ENCODE results near the gene PPP1R13B. TPM values are rescaled to one million over a fixed set of nuclear protein-coding genes. Genes with fewer than 3 reads are reported as not detected.
"Not testable (repeated sequence)": the region's sequence is repeated elsewhere in the genome, so short reads cannot be mapped to it uniquely, and the experiment has no call there.

Gene PPP1R13B
- total and polyA plus RNA-seq, 2 donors from 2014 or later = 15.1 to 69.4 TPM

GRCh38 chr14:103890821-103891666 lies 43.7 kb upstream of the PPP1R13B start:
- no peak for FAIRE-seq
- H3K36me3 ChIP-seq (ENCODE audit: control insufficient read depth in 2 of 3, insufficient read depth in 3 of 3, low read length in 3 of 3) = no peaks in the 10 kb centered on the region
- no peak overlapping the region for H3K4me3 ChIP-seq (ENCODE audit: low read length in 3 of 3)
- TF ChIP-seq CTCF (IDR thresholded peaks at IDR 0.05; ENCODE audit: borderline replicate concordance, extremely low read depth, insufficient read depth) = no peak
- peak overlapping the region; percentile 9 to 27 for H3K27ac ChIP-seq (ENCODE audit: low read depth in 2 of 2, low read length in 2 of 2)
- DNase-seq = no peak
- no peaks in the 10 kb centered on the region for H3K9me3 ChIP-seq (ENCODE audit: control insufficient read depth in 2 of 3, insufficient read depth in 1 of 3, low read length in 3 of 3)
- no peaks in the 10 kb centered on the region for H3K27me3 ChIP-seq (ENCODE audit: control insufficient read depth, insufficient read depth, low read length)
- peaks cover 0 to 24% (median 9%) of the 10 kb centered on the region in 3 donors for H3K4me1 ChIP-seq (ENCODE audit: control insufficient read depth in 2 of 3, insufficient read depth in 2 of 3, low read depth in 1 of 3, low read length in 3 of 3)
- intact Hi-C loops (cut with DNase I) = no loop called here
- H3K9ac ChIP-seq (ENCODE audit: low read length in 3 of 3) = no peak overlapping the region

- no peaks in the 10 kb centered on the region for H3K9me3 ChIP-seq (ENCODE audit: control insufficient read depth in 2 of 3, insufficient read depth in 1 of 3, low read length in 3 of 3)
- H3K27ac ChIP-seq (ENCODE audit: low read depth in 2 of 2, low read length in 2 of 2) = no peak overlapping the region
- H3K4me3 ChIP-seq (ENCODE audit: low read length in 3 of 3) = no peak overlapping the region
- DNase-seq (peak in 1 of 5 donors; percentile 33), FAIRE-seq (no peak)
- intact Hi-C loops (cut with DNase I) = no loop called here
- peaks cover 0 to 22% (median 8%) of the 10 kb centered on the region in 3 donors for H3K4me1 ChIP-seq (ENCODE audit: control insufficient read depth in 2 of 3, insufficient read depth in 2 of 3, low read depth in 1 of 3, low read length in 3 of 3)
- no peak for TF ChIP-seq CTCF (IDR thresholded peaks at IDR 0.05; ENCODE audit: borderline replicate concordance, extremely low read depth, insufficient read depth)
- no peaks in the 10 kb centered on the region for H3K27me3 ChIP-seq (ENCODE audit: control insufficient read depth, insufficient read depth, low read length)
- H3K36me3 ChIP-seq (ENCODE audit: control insufficient read depth in 2 of 3, insufficient read depth in 3 of 3, low read length in 3 of 3) = no peaks in the 10 kb centered on the region
- H3K9ac ChIP-seq (ENCODE audit: low read length in 3 of 3) = no peak overlapping the region
Measured at GRCh38 chr14:103890052-103890371, 42.6 kb upstream of the PPP1R13B start.

GRCh38 chr14:103889313-103890051 lies 42.1 kb upstream of the PPP1R13B start:
- H3K27me3 ChIP-seq (ENCODE audit: control insufficient read depth, insufficient read depth, low read length) = no peaks in the 10 kb centered on the region
- no peaks in the 10 kb centered on the region for H3K36me3 ChIP-seq (ENCODE audit: control insufficient read depth in 2 of 3, insufficient read depth in 3 of 3, low read length in 3 of 3)
- H3K4me3 ChIP-seq (ENCODE audit: low read length in 3 of 3) = no peak overlapping the region
- H3K9ac ChIP-seq (ENCODE audit: low read length in 3 of 3) = no peak overlapping the region
- intact Hi-C loops (cut with DNase I) = no loop called here
- DNase-seq (peak in 1 of 5 donors; percentile 47), FAIRE-seq (no peak)
- H3K9me3 ChIP-seq (ENCODE audit: control insufficient read depth in 2 of 3, insufficient read depth in 1 of 3, low read length in 3 of 3) = no peaks in the 10 kb centered on the region
- H3K4me1 ChIP-seq (ENCODE audit: control insufficient read depth in 2 of 3, insufficient read depth in 2 of 3, low read depth in 1 of 3, low read length in 3 of 3) = peaks cover 0 to 18% (median 8%) of the 10 kb centered on the region in 3 donors
- no peak overlapping the region for H3K27ac ChIP-seq (ENCODE audit: low read depth in 2 of 2, low read length in 2 of 2)
- no peak for TF ChIP-seq CTCF (IDR thresholded peaks at IDR 0.05; ENCODE audit: borderline replicate concordance, extremely low read depth, insufficient read depth)

- intact Hi-C loops (cut with DNase I); H3K9ac ChIP-seq (ENCODE audit: low read length in 3 of 3): not testable (repeated sequence)
Measured at GRCh38 chr14:103889002-103889312, 41.6 kb upstream of the PPP1R13B start.

More at GRCh38 chr14:103889002-103889312, 41.6 kb upstream of the PPP1R13B start:
- H3K36me3 ChIP-seq (ENCODE audit: control insufficient read depth in 2 of 3, insufficient read depth in 3 of 3, low read length in 3 of 3); H3K4me3 ChIP-seq (ENCODE audit: low read length in 3 of 3); FAIRE-seq; H3K27ac ChIP-seq (ENCODE audit: low read depth in 2 of 2, low read length in 2 of 2); H3K9me3 ChIP-seq (ENCODE audit: control insufficient read depth in 2 of 3, insufficient read depth in 1 of 3, low read length in 3 of 3); H3K27me3 ChIP-seq (ENCODE audit: control insufficient read depth, insufficient read depth, low read length): not testable (repeated sequence)
- DNase-seq = peak in 1 of 5 donors; percentile 38
- peaks cover 0 to 15% (median 8%) of the 10 kb centered on the region in 3 donors for H3K4me1 ChIP-seq (ENCODE audit: control insufficient read depth in 2 of 3, insufficient read depth in 2 of 3, low read depth in 1 of 3, low read length in 3 of 3)
